Upper lobe of right lung (tissue), 1 donor: ENCODE data around the gene VANGL1. TPM values are rescaled to one million over a fixed set of nuclear protein-coding genes. Genes with fewer than 3 reads are reported as not detected.

Experiments
- ATAC-seq: fragments of 200-7000 bp; cut with Tn5 transposase; one replicate; pipeline ENCODE4 v1.9.1; 2020; ENCODE audit warnings: mild to moderate bottlenecking, moderate library complexity
- DNase-seq: peaks from one replicate; pipeline ENCODE4 v3.0.0-alpha.2; 2020
- H3K27ac ChIP-seq: fragments of 200-600 bp; one replicate; pipeline ENCODE4 v1.8.0; 2022
- H3K27me3 ChIP-seq: fragments of 200-600 bp; one replicate; pipeline ENCODE4 v1.8.0; 2022; ENCODE audit warnings: mild to moderate bottlenecking
- H3K36me3 ChIP-seq: fragments of 200-600 bp; one replicate; pipeline ENCODE4 v1.8.0; 2022
- H3K4me1 ChIP-seq: fragments of 200-600 bp; one replicate; pipeline ENCODE4 v1.8.0; 2022
- H3K4me3 ChIP-seq: fragments of 200-600 bp; one replicate; pipeline ENCODE4 v1.8.0; 2022; ENCODE audit warnings: mild to moderate bottlenecking
- H3K9me3 ChIP-seq: fragments of 200-600 bp; one replicate; pipeline ENCODE4 v1.8.0; 2022
- CTCF ChIP-seq: fragments of 200-600 bp; IDR thresholded peaks from one replicate; pipeline ENCODE4 v1.8.0; 2022; ENCODE audit warnings: antibody characterized with exemption
- intact Hi-C: fragments of 100-400 bp; cut with DNase I; formaldehyde crosslinking; loops from one replicate; pipeline ENCODE4 v1.11.0; 2022
- total RNA-seq: library from RNA; stranded (reverse); fragmentation: NEBNext Ultra II Directional; extraction: Animal tissue kit (Norgen Biotek cat#: 25700); gene quantifications from one replicate; pipeline ENCODE4 v1.2.1, GENCODE V29; 2021
- donor health status: DM: no; HTN: yes; CAD: no; lungs with severe emphysema.

The VANGL1 gene
- total RNA-seq, 1 donor from 2014 or later = 10.4 TPM

- intact Hi-C loops = no loop called here
- DNase-seq (no peak), ATAC-seq (peak; percentile 70)
- H3K27ac ChIP-seq = no peak overlapping the region
- H3K4me3 ChIP-seq = no peak overlapping the region
- no peaks in the 10 kb centered on the region for H3K4me1 ChIP-seq
- peak; percentile 69 for TF ChIP-seq CTCF
- no peaks in the 10 kb centered on the region for H3K9me3 ChIP-seq
- H3K36me3 ChIP-seq = no peaks in the 10 kb centered on the region
- no peaks in the 10 kb centered on the region for H3K27me3 ChIP-seq
These were observed 65.0 kb downstream of the VANGL1 start for GRCh38 chr1:115706587-115707425.

GRCh38 chr1:115710859-115711624 is 69.3 kb downstream of the VANGL1 start:
- no peaks in the 10 kb centered on the region for H3K36me3 ChIP-seq
- TF ChIP-seq CTCF = no peak
- H3K4me3 ChIP-seq = no peak overlapping the region
- no peak overlapping the region for H3K27ac ChIP-seq
- no peaks in the 10 kb centered on the region for H3K4me1 ChIP-seq
- ATAC-seq (peak; percentile 24), DNase-seq (no peak)
- no peaks in the 10 kb centered on the region for H3K9me3 ChIP-seq
- H3K27me3 ChIP-seq = no peaks in the 10 kb centered on the region
- intact Hi-C loops = no loop called here

DNA sequence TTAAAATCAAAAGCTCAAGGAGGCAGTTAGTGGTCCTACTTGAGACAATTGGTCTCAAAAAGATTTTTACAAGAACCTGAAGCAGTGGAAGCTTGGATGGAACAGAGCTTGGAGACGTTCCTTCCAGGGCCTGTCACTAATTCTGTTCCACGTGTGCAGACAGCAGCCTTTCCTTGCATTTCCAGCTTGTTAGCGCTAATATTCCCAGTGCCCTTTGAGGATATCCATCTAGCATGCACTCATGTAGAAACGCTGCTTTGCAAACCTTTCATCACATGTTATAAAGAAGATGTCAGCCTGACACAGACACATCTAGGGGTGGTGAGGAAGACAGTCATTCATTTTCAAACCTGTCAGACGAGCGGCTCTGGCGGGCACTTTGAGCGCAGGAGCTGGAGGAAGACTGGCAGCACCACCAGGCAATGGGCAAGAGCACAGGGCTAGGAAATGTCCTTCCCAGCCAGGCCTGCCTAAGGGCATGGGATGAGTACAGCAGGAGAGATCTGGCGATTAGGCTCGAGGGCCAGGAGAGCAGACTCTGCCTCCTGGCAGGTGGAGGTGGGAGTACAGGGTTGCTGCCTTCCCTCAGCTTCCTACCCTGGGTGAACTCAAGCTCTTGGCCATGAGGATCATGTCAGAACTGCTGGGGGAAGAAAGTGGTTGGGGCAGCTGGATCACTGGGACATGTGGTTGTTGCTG is 71.3 kb downstream of the VANGL1 start:
- DNase-seq (no peak), ATAC-seq (no peak)
- Histone ChIP-seq H3K27ac (no peak overlapping the region), H3K9me3 (no peaks in the 10 kb centered on the region), H3K4me3 (no peak overlapping the region), H3K27me3 (no peaks in the 10 kb centered on the region), H3K36me3 (no peaks in the 10 kb centered on the region), H3K4me1 (no peaks in the 10 kb centered on the region)
- TF ChIP-seq CTCF = no peak
- intact Hi-C loops = no loop called here

DNA sequence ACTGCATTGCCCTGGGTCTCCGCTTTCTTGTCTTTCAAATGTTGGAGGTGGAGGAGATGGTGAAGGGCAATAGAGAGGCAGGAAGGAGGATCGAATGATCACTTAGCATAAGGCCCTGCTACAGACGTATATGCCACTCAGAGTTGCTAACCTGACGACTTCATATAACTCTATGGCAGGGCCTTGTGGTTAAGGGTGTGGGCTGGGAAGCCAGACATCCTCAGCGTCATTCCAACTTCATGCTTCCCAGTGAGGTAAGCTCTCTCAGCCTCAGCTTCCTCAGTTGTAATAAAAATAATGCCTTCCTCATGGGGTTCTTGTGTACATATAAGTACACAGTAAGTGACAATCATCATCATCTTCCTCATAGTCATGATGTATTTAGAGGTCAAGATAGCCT is 72.1 kb downstream of the VANGL1 start:
- Histone ChIP-seq H3K36me3 (no peaks in the 10 kb centered on the region), H3K27ac (no peak overlapping the region), H3K4me1 (no peaks in the 10 kb centered on the region), H3K27me3 (no peaks in the 10 kb centered on the region), H3K9me3 (no peaks in the 10 kb centered on the region), H3K4me3 (no peak overlapping the region)
- TF ChIP-seq CTCF = no peak
- ATAC-seq (no peak), DNase-seq (no peak)
- intact Hi-C loops = no loop called here

GRCh38 chr1:115714572-115715141 is 72.9 kb downstream of the VANGL1 start:
- no peak for TF ChIP-seq CTCF
- Histone ChIP-seq H3K4me3 (no peak overlapping the region), H3K36me3 (no peaks in the 10 kb centered on the region), H3K9me3 (no peaks in the 10 kb centered on the region), H3K27ac (no peak overlapping the region), H3K4me1 (no peaks in the 10 kb centered on the region), H3K27me3 (no peaks in the 10 kb centered on the region)
- intact Hi-C loops = loop anchor here (5.0 kb wide), 1 partner anchor 53 kb away; the partner anchor contains the start of gene CASQ2
- no peak for ATAC-seq
- DNase-seq = no peak
